GM19351 (cell line): ENCODE measurements around the gene APOB.

Experiments used
- ATAC-seq: cut with Tn5 transposase; IDR thresholded peaks from one replicate; pipeline ENCODE4 v1.9.1; 2021; ENCODE audit warnings: mild to moderate bottlenecking, moderate library complexity; ENCODE audit not compliant: unreplicated experiment

The APOB gene

GRCh38 chr2:21020031-21020667, 23.7 kb downstream of the APOB start:
- no peak for ATAC-seq

GRCh38 chr2:21019678-21020021, 24.2 kb downstream of the APOB start:
- ATAC-seq, result no peak

GRCh38 chr2:21019000-21019677, 24.7 kb downstream of the APOB start:
- no peak for ATAC-seq

- no peak for ATAC-seq
These were observed 25.6 kb downstream of the APOB start for GRCh38 chr2:21018290-21018689.

- no peak for ATAC-seq
These were observed 26.1 kb downstream of the APOB start for GRCh38 chr2:21017748-21018276.

GRCh38 chr2:21015281-21015645, 28.6 kb downstream of the APOB start:
- ATAC-seq, result no peak

- no peak for ATAC-seq
These were observed 29.3 kb downstream of the APOB start for GRCh38 chr2:21014364-21015280.

GRCh38 chr2:21013043-21013816, 30.6 kb downstream of the APOB start:
- no peak for ATAC-seq

GRCh38 chr2:21012557-21012937, 31.3 kb downstream of the APOB start:
- ATAC-seq, result no peak

- ATAC-seq, result no peak
These were observed 31.9 kb downstream of the APOB start for GRCh38 chr2:21011876-21012556.

GRCh38 chr2:21011453-21011852, 32.4 kb downstream of the APOB start:
- ATAC-seq, result no peak

GRCh38 chr2:21010813-21011439, 32.9 kb downstream of the APOB start:
- ATAC-seq, result no peak

- ATAC-seq, result no peak
These were observed 34.1 kb downstream of the APOB start for GRCh38 chr2:21009662-21010225.

GRCh38 chr2:21008790-21009661, 34.8 kb downstream of the APOB start:
- ATAC-seq, result no peak

GRCh38 chr2:21008014-21008789, 35.7 kb downstream of the APOB start:
- no peak for ATAC-seq

- ATAC-seq, result no peak
These were observed 36.5 kb downstream of the APOB start for GRCh38 chr2:21007129-21008013.
